Mesangial cell (primary cell): ENCODE measurements around the gene ABCD3. TPM values are rescaled to one million over a fixed set of nuclear protein-coding genes. Genes with fewer than 3 reads are reported as not detected.

Source experiments
- total RNA-seq: library from RNA; depleted of rRNA; stranded (reverse); fragments of >200 nt; gene quantifications from 2 replicates; pipeline ENCODE4 v1.2.3, GENCODE V29; 2015

Gene ABCD3
- 13.3 and 22.7 TPM in 2 replicates for total RNA-seq

GRCh38 chr1:94417978-94418663, at the start of gene ABCD3:
Gene ABCD3 (plus strand): TSS chr1:94418389. CDS start chr1:94418479, 90 bp downstream.

GRCh38 chr1:94541246-94542087, 123.3 kb downstream of the ABCD3 start, which contains the start of gene F3:
Gene F3 (minus strand): TSS chr1:94541759. CDS start chr1:94541636, 123 bp downstream.

Other genes starting within 250 kb of the ABCD3 start
- 49.7 and 49.8 TPM in 2 replicates for gene ARHGAP29, start 180.8 kb upstream of the ABCD3 start, total RNA-seq
- 20.7 and 92.4 TPM in 2 replicates for gene F3, start 123.4 kb downstream of the ABCD3 start, total RNA-seq